ENCODE data around the gene SULT1C4. TPM values are rescaled to one million over a fixed set of nuclear protein-coding genes. Genes with fewer than 3 reads are reported as not detected.
A peak's percentile ranks its signal among the peaks of the same experiment; 100 is the strongest.

Gene SULT1C4
- total RNA-seq, 1 experiment from 2014 or later: 4.3 TPM

GRCh38 chr2:108377401-108377800, 353 bp upstream of the SULT1C4 start (continued):
- TF ChIP-seq ZNF532 (CRISPR knock-in tag; IDR thresholded peaks at IDR 0.05; ENCODE audit: borderline replicate concordance) (no peak), SOX15 (CRISPR knock-in tag; IDR thresholded peaks at IDR 0.05) (no peak), TEAD4 (CRISPR knock-in tag; IDR thresholded peaks at IDR 0.05) (no peak), ZMAT4 (CRISPR knock-in tag; IDR thresholded peaks at IDR 0.05) (no peak), JAZF1 (CRISPR knock-in tag; IDR thresholded peaks at IDR 0.05) (no peak)
- TF ChIP-seq, protein P1, sequence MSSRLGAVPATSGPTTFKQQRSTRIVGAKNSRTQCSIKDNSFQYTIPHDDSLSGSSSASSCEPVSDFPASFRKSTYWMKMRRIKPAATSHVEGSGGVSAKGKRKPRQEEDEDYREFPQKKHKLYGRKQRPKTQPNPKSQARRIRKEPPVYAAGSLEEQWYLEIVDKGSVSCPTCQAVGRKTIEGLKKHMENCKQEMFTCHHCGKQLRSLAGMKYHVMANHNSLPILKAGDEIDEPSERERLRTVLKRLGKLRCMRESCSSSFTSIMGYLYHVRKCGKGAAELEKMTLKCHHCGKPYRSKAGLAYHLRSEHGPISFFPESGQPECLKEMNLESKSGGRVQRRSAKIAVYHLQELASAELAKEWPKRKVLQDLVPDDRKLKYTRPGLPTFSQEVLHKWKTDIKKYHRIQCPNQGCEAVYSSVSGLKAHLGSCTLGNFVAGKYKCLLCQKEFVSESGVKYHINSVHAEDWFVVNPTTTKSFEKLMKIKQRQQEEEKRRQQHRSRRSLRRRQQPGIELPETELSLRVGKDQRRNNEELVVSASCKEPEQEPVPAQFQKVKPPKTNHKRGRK (CRISPR knock-in tag; IDR thresholded peaks at IDR 0.05; ENCODE audit: borderline replicate concordance): no peak

DNA sequence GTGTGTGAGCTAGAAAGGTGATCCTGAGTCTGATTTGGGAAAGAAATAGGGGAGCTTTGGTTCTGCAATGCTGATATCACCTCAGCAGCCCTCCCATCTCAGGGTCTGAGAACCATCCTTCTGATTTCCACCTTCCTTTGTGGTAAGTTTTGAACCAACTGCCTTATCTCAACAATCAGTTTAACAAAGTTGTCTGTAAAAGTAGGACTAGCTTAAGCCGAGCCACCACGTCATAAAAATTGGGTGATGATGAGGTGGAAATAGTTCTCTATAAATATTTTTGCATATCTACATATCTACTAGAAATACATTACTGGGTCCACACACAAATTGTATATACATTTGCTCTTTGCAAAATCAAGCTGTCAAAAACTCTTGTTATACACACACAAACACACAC, 1.1 kb downstream of the SULT1C4 start:
- Mint-ChIP-seq H3K36me3 (0 out of 2 replicates have a peak, but pooled peaks cover 3% of the 10 kb centered on the region), H3K4me3 (peak overlapping the region; percentile 42), H3K4me1 (peaks cover 75% of the 10 kb centered on the region), H3K9me3 (no peaks in the 10 kb centered on the region), H3K27me3 (ENCODE audit: low read depth) (no peaks in the 10 kb centered on the region), H3K27ac (no peak overlapping the region)
- CTCF ChIA-PET: interaction anchor here (0.9 to 1.8 kb wide), 2 partner anchors 17 to 257 kb away, joined by 5 to 7 read pairs; no protein-coding TSS in a partner anchor
- POLR2A ChIA-PET: interaction anchor here (0.7 to 0.9 kb wide), 2 partner anchors 12 to 273 kb away, joined by 3 to 6 read pairs; no protein-coding TSS in a partner anchor
- DNase-seq (ENCODE audit: low spot score) (no peak), ATAC-seq (no peak)
- TF ChIP-seq ATF1 (CRISPR knock-in tag; IDR thresholded peaks at IDR 0.05) (no peak), RELA (CRISPR knock-in tag; IDR thresholded peaks at IDR 0.05; ENCODE audit: borderline replicate concordance) (no peak), FOXJ3 (CRISPR knock-in tag; IDR thresholded peaks at IDR 0.05; ENCODE audit: borderline replicate concordance) (no peak), MXD4 (CRISPR knock-in tag; IDR thresholded peaks at IDR 0.05; ENCODE audit: borderline replicate concordance) (no peak), PRRX2 (CRISPR knock-in tag; IDR thresholded peaks at IDR 0.05) (no peak), ZNF317 (CRISPR knock-in tag; IDR thresholded peaks at IDR 0.05; ENCODE audit: borderline replicate concordance, low read depth) (no peak), ZNF232 (CRISPR knock-in tag; IDR thresholded peaks at IDR 0.05) (no peak)
- TF ChIP-seq, protein P1 (CRISPR knock-in tag; IDR thresholded peaks at IDR 0.05; ENCODE audit: borderline replicate concordance): no peak
- TF ChIP-seq, protein P2, sequence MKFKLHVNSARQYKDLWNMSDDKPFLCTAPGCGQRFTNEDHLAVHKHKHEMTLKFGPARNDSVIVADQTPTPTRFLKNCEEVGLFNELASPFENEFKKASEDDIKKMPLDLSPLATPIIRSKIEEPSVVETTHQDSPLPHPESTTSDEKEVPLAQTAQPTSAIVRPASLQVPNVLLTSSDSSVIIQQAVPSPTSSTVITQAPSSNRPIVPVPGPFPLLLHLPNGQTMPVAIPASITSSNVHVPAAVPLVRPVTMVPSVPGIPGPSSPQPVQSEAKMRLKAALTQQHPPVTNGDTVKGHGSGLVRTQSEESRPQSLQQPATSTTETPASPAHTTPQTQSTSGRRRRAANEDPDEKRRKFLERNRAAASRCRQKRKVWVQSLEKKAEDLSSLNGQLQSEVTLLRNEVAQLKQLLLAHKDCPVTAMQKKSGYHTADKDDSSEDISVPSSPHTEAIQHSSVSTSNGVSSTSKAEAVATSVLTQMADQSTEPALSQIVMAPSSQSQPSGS (CRISPR knock-in tag; IDR thresholded peaks at IDR 0.05; ENCODE audit: borderline replicate concordance, low read depth): no peak

Measured in WTC11 (cell line).